Immature natural killer cell (primary cell): ENCODE data around the gene EIF5. TPM values are rescaled to one million over a fixed set of nuclear protein-coding genes. Genes with fewer than 3 reads are reported as not detected.
"Not testable (repeated sequence)": the region's sequence is repeated elsewhere in the genome, so short reads cannot be mapped to it uniquely, and the experiment has no call there.

Experiments
- DNase-seq, 3 donors: peaks; one replicate each; pipeline ENCODE4 v3.0.0; 2022; ENCODE audit warnings: mixed read lengths in 1 of 3
- H3K27ac Mint-ChIP-seq, 6 donors: one replicate each; pipeline ENCODE4 v1.8.0; 2020; ENCODE audit warnings: mixed read lengths in 6 of 6, mild to moderate bottlenecking in 5 of 6, inconsistent platforms in 4 of 6, moderate library complexity in 3 of 6
- H3K27me3 Mint-ChIP-seq, 3 donors: one replicate each; pipeline ENCODE4 v1.8.0; 2020 to 2021; ENCODE audit warnings: low read depth in 3 of 3, mild to moderate bottlenecking in 3 of 3, mixed read lengths in 3 of 3, moderate library complexity in 3 of 3, inconsistent platforms in 1 of 3
- H3K36me3 Mint-ChIP-seq, 3 donors: one replicate each; pipeline ENCODE4 v1.8.0; 2020; ENCODE audit warnings: mixed read lengths in 3 of 3, inconsistent platforms in 2 of 3, mild to moderate bottlenecking in 2 of 3
- H3K4me1 Mint-ChIP-seq, 2 donors: one replicate each; pipeline ENCODE4 v1.8.0; 2020; ENCODE audit warnings: inconsistent platforms in 2 of 2, mild to moderate bottlenecking in 2 of 2, mixed read lengths in 2 of 2, moderate library complexity in 1 of 2
- H3K4me3 Mint-ChIP-seq, 5 donors: one replicate each; pipeline ENCODE4 v1.8.0; 2020; ENCODE audit warnings: mild to moderate bottlenecking in 5 of 5, mixed read lengths in 5 of 5, inconsistent platforms in 3 of 5, moderate library complexity in 3 of 5
- H3K9me3 Mint-ChIP-seq, 6 donors: one replicate each; pipeline ENCODE4 v1.8.0; 2020; ENCODE audit warnings: mild to moderate bottlenecking in 6 of 6, mixed read lengths in 6 of 6, inconsistent platforms in 4 of 6, moderate library complexity in 3 of 6
- polyA plus RNA-seq, 3 donors: library from polyadenylated mRNA; unstranded; fragments of 300-500 nt; fragmentation: Illumina TruSeq; gene quantifications; one replicate each; pipeline ENCODE4 v1.2.3, GENCODE V29; 2021

EIF5 gene
- polyA plus RNA-seq, 3 donors from 2014 or later: 348 to 443 (median 414) TPM

DNA sequence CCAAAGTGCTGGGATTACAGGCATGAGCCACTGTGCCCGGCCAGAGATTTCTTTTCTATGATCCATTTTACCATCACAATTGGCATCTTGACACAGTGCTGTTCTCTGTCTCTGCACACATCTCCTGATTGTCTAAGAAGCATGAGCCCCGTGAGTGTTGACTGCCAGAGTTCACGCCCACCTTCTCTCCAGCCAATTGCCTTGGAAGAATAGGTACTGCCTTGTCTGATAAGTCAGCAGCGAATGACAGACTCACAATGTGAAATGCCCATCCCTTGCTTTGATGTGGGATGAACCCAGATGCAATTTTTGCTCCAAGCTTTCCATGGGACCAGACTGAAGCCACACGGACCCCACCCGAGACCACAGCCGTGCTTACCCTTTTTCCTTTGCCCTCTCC is 19.3 kb downstream of the EIF5 start:
- no peak overlapping the region for H3K4me3 Mint-ChIP-seq
- no peaks in the 10 kb centered on the region for H3K9me3 Mint-ChIP-seq
- H3K36me3 Mint-ChIP-seq: peaks cover 0 to 5% (median 0%) of the 10 kb centered on the region in 3 donors
- H3K27ac Mint-ChIP-seq: no peak overlapping the region
- H3K27me3 Mint-ChIP-seq: peaks cover 0 to 7% (median 3%) of the 10 kb centered on the region in 3 donors
- peaks cover 0 to 7% of the 10 kb centered on the region in 2 donors for H3K4me1 Mint-ChIP-seq
- DNase-seq: no peak

DNA sequence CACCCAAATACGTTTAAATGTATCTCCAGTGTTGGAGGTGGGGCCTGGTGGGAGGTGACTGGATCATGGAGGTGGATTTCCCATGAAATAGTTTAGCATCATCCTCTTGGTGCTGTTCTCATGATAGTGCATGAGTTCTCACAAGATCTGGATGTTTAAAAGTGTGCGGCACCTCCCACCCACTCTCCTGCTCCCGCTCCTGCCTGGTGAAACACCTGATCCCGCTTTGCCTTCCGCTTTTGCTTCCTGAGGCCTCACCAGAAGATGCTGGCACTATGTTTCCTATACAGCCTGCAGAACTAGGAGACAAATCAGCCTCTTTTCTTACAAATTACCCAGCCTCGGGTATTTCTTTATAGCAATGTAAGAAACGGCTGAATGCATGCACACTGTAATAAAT is 20.1 kb downstream of the EIF5 start:
- Mint-ChIP-seq H3K36me3 (peaks cover 0 to 5% (median 0%) of the 10 kb centered on the region in 3 donors), H3K4me3 (no peak overlapping the region)

DNA sequence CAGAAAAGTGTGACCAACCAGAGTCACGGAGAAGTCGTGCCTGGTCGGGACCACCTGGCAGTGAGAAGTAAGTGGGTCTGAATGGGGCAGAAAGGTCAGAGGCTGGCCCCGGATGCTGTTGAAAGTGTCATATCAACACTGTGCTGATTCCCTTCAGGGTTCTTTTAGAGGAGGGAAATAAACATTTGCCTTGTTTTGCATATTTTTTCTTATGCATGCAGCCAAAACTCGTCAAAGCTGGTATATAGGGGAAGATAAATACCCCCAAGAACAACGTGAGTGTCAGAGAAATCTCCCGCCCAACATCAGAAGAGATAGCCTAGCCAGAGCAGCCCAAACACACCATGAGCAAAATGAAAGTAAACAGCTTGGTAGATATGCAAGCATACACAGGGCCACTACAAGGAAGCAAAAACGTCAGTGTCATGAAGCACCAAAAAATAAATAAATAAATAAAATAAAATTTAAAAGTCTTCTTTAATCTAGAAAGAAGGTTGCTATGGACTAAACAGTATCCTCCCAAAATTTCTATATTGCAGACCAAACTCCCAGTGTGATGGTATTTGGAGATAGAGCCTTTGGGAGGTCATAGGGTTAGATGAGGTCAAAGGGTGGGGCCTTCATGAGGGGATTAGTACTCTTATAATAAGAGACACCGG is 22.1 kb downstream of the EIF5 start:
- Mint-ChIP-seq H3K27me3 (peaks cover 0 to 9% (median under 1%) of the 10 kb centered on the region in 3 donors), H3K36me3 (peaks cover 0 to 5% (median 0%) of the 10 kb centered on the region in 3 donors), H3K4me1 (peaks cover 0 to 7% of the 10 kb centered on the region in 2 donors), H3K9me3 (peaks cover 0 to 2% (median 0%) of the 10 kb centered on the region in 6 donors), H3K4me3 (peak overlapping the region in 1 of 5 donors; percentile 44), H3K27ac (no peak overlapping the region)
- no peak for DNase-seq

More for the DNA sequence above, 20.1 kb downstream of the EIF5 start:
- peaks cover 0 to 7% of the 10 kb centered on the region in 2 donors for H3K4me1 Mint-ChIP-seq
- H3K9me3 Mint-ChIP-seq: no peaks in the 10 kb centered on the region
- H3K27me3 Mint-ChIP-seq: peaks cover 0 to 7% (median 0%) of the 10 kb centered on the region in 3 donors
- no peak overlapping the region for H3K27ac Mint-ChIP-seq
- DNase-seq: no peak

DNA sequence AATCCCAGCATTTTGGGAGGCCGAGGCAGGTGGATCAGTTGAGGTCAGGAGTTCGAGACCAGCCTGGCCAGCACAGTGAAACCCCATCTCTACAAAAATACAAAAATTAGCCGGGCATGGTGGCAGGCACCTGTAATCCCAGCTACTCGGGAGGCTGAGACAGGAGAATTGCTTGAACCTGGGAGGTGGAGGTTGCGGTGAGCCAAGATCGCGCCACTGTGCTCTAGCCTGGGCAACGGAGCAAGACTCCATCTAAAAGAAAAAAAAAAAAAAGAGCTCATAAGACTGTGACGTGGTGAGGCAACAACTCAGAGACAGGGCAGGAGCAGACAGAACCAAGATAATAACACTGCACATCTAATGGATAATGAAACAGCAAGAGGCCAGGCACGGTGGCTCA is 23.5 kb downstream of the EIF5 start:
- not testable (repeated sequence) for H3K9me3 Mint-ChIP-seq, DNase-seq, H3K27ac Mint-ChIP-seq, H3K4me1 Mint-ChIP-seq, H3K4me3 Mint-ChIP-seq, H3K36me3 Mint-ChIP-seq
- H3K27me3 Mint-ChIP-seq: peaks cover 2 to 12% (median 7%) of the 10 kb centered on the region in 3 donors

DNA sequence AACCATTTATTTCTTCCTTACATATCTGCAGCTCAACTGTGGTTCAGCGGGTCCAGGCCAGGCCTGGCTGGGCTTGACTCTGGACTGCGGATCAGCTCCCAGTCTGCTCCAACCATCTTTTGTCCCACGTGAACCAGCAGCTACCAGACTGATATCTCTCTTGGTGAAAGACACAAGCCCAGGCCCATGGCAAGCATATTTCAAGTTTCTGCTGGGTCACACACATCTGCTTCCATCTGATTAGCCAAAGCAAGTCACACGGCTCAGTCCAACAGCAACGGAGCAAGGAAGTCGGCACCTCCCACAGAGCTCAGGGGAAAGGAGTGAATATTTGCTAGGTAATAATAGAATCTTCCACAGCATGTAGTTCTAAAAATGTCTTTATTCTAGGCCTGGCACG is 26.5 kb downstream of the EIF5 start:
- Mint-ChIP-seq H3K27me3 (peaks cover 3 to 16% (median 10%) of the 10 kb centered on the region in 3 donors), H3K36me3 (peaks cover 11 to 16% (median 12%) of the 10 kb centered on the region in 3 donors), H3K27ac (no peak overlapping the region), H3K4me3 (no peak overlapping the region), H3K4me1 (peaks cover 0 to 7% of the 10 kb centered on the region in 2 donors), H3K9me3 (peaks cover 7 to 25% (median 15%) of the 10 kb centered on the region in 6 donors)
- DNase-seq: no peak

DNA sequence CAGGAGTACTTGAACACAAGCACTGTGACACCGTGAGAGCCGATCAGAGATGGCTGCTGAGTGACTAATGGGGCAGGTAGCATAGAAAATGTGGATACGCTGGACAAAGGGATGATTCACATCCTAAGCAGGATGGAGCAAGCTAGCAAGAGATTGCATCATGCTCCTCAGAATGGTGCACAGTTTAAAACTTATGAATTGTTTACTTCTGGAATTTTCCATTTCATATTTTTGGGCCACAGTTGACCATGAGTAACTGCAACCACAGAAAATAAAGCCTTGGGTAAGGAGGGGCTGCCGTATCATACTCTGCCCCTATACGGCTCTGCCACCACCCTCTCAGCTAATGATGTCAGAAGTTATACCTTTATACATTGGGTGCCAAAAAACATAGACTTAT is 27.8 kb downstream of the EIF5 start:
- Mint-ChIP-seq H3K9me3 (peaks cover 7 to 25% (median 15%) of the 10 kb centered on the region in 6 donors), H3K27me3 (peaks cover 3 to 16% (median 10%) of the 10 kb centered on the region in 3 donors), H3K36me3 (peaks cover 11 to 16% (median 12%) of the 10 kb centered on the region in 3 donors), H3K4me1 (peaks cover 0 to 2% of the 10 kb centered on the region in 2 donors), H3K27ac (no peak overlapping the region), H3K4me3 (no peak overlapping the region)
- no peak for DNase-seq

DNA sequence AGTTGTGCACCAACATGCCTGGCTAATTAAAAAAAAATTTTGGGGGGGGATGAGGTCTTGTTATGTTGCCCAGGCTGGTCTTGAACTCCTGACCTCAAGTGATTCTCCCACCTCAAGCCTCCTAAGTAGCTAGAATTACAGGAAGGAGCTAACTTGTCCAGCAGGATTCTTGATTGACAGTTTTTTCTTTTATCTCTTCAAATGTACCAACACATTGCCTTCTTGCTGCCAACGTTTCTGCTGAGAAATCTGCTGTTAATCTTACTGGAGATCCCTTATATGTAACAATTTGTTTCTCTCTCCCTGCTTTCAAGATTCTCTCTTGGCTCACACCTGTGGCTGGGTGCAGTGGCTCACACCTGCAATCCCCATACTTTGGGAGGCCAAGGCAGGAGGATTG is 28.7 kb downstream of the EIF5 start:
- Mint-ChIP-seq H3K9me3 (peaks cover 7 to 25% (median 15%) of the 10 kb centered on the region in 6 donors), H3K27me3 (peaks cover 3 to 14% (median 10%) of the 10 kb centered on the region in 3 donors), H3K4me3 (no peak overlapping the region), H3K27ac (no peak overlapping the region), H3K4me1 (no peaks in the 10 kb centered on the region), H3K36me3 (peaks cover 11 to 12% (median 11%) of the 10 kb centered on the region in 3 donors)
- no peak for DNase-seq

DNA sequence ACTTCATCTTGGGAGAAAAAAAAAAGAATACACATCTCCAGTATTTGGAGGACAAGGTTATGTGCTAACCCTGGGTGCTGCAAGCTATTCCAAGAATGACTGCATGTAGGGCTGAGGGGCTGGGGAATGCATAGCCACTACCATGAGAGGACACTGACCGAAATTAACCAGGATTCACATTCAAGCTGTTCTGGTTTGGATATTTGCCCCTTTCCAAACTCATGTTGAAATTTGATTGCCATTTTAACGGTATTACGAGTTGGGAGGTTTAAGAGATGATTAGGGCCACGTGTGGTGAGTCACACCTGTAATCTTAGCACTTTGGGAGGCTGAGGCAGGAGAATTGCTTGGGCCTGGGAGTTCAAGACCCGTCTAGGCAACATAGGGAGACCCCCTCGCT is 32.7 kb downstream of the EIF5 start:
- Mint-ChIP-seq H3K4me1 (no peaks in the 10 kb centered on the region), H3K27me3 (peaks cover 1 to 10% (median 7%) of the 10 kb centered on the region in 3 donors), H3K27ac (no peak overlapping the region), H3K4me3 (no peak overlapping the region), H3K9me3 (peaks cover 7 to 25% (median 15%) of the 10 kb centered on the region in 6 donors), H3K36me3 (peaks cover 11 to 12% (median 11%) of the 10 kb centered on the region in 3 donors)
- DNase-seq: no peak

DNA sequence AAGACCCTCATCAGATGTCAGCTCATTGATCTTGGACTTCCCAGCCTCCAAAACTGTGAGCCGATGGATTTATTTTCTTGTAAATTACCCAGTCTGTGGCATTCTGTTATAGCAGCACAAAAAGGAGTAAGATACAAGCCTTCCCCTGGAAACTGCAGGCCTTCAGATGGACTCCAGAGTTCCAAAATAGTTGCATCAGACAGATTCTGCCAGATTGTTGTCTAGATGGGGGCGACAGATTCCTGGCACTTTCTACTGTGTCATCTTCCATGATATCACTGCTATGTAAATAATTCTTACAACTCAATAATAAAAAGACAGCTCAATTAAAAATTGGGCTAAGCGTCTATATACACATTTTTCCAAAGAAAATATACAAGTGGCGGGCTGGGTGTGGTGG is 34.0 kb downstream of the EIF5 start:
- peaks cover 3 to 9% (median 5%) of the 10 kb centered on the region in 3 donors for H3K27me3 Mint-ChIP-seq
- H3K9me3 Mint-ChIP-seq: peaks cover 3 to 17% (median 8%) of the 10 kb centered on the region in 6 donors
- H3K4me1 Mint-ChIP-seq: no peaks in the 10 kb centered on the region
- H3K4me3 Mint-ChIP-seq: no peak overlapping the region
- H3K27ac Mint-ChIP-seq: no peak overlapping the region
- no peak for DNase-seq
- H3K36me3 Mint-ChIP-seq: peaks cover 8 to 11% (median 11%) of the 10 kb centered on the region in 3 donors

DNA sequence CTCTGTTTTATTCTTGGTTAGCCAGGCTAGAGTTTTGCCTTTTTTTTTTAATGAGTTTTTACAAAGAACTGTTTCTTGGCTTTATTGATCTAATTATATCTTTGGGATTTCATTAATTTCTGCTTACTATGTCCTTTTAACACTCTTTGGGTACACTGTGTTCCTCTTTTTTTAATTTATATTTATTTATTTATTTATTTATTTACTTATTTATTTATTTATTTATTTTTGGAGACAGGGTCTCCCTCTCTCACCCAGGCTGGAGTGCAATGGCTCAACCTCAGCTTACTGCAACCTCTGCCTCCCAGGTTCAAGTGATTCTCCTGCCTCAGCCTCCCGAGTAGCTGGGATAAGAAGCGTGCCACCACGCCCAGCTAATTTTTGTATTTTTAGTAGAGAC is 36.0 kb downstream of the EIF5 start:
- Mint-ChIP-seq H3K36me3 (no peaks in the 10 kb centered on the region), H3K27ac (no peak overlapping the region), H3K4me1 (no peaks in the 10 kb centered on the region), H3K9me3 (peaks cover 0 to 1% (median 0%) of the 10 kb centered on the region in 6 donors), H3K27me3 (peaks cover 4 to 6% (median 5%) of the 10 kb centered on the region in 3 donors), H3K4me3 (no peak overlapping the region)
- no peak for DNase-seq

DNA sequence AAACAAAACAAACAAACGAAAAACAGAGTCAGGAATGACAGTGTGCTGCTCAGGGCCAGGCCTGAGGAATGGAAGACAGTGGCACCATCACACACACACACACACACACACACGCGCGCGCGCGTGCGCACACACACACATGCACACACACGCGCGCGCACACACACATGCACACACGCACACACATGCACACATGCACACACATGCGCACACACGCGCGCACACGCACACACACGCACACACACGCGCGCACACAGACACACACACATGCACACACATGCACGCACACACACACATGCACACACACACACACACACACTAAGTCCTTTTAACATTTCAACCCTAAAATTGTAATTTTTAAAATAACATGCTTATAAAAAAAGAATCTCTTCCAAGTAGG is 38.0 kb downstream of the EIF5 start:
- H3K27ac Mint-ChIP-seq: peak overlapping the region in 1 of 6 donors; percentile 8
- H3K27me3 Mint-ChIP-seq: peaks cover 4 to 6% (median 5%) of the 10 kb centered on the region in 3 donors
- no peak overlapping the region for H3K4me3 Mint-ChIP-seq
- no peaks in the 10 kb centered on the region for H3K4me1 Mint-ChIP-seq
- no peaks in the 10 kb centered on the region for H3K36me3 Mint-ChIP-seq
- no peaks in the 10 kb centered on the region for H3K9me3 Mint-ChIP-seq
- DNase-seq: no peak

DNA sequence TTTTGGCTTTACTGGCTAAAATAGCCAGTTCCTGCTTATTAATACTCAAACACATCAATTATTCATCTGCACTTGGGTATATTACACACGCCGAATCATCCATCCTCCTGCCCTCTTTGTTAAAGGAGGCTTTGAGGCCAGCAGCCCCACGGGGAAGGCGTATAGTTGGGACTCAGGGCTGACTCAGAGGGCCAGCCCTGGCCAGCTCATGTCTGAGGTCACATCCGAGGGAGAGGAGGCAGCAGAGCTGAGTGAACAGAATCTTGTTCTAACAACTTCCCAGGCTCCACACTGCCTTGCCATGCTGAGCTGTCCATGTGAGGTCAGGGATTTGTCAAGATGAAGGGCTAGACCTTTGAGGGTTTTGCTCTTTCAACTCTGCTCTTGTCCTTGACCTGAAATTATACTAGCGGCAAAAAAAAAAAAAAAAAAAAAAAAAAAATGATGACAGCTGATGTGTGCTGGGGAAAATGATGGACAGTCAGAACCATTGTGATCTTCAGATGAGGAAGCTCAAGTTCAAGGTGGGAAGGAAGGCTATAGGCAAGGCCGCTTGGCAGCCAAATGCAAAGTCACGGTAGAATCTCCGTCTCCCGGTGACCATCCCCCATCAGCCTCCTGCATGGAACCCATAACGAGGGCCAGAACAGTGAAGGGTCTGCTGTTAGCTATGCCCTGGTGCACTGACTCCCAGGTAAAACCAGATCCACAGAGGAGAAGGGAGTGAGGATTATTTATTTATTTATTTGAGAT is 38.7 kb downstream of the EIF5 start:
- no peak overlapping the region for H3K4me3 Mint-ChIP-seq
- no peaks in the 10 kb centered on the region for H3K9me3 Mint-ChIP-seq
- DNase-seq: no peak
- peak overlapping the region in 1 of 6 donors; percentile 8 for H3K27ac Mint-ChIP-seq
- no peaks in the 10 kb centered on the region for H3K36me3 Mint-ChIP-seq
- peaks cover 4 to 6% (median 5%) of the 10 kb centered on the region in 3 donors for H3K27me3 Mint-ChIP-seq
- H3K4me1 Mint-ChIP-seq: no peaks in the 10 kb centered on the region

DNA sequence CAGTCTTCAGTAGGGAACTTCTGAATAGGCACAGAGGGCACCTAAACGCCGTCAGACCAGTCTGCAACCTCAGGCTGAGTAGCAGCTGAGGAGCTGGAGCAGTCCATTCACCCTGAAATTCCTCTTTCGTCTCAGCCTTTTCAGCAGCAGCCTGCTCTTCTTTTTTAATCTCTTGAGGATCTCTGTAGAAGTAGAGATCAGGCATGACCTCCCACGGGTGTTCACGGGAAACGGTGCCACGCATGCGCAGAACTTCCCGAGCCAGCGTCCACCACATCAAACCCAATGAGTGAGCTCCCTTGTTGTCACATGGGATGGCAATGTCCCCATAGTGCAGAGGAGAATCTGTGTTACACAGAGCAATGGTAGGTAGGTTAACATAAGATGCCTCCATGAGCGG is 40.1 kb downstream of the EIF5 start:
- Mint-ChIP-seq H3K27ac (no peak overlapping the region), H3K36me3 (no peaks in the 10 kb centered on the region), H3K9me3 (no peaks in the 10 kb centered on the region), H3K4me3 (no peak overlapping the region), H3K27me3 (peaks cover 6 to 7% (median 6%) of the 10 kb centered on the region in 3 donors), H3K4me1 (no peaks in the 10 kb centered on the region)
- no peak for DNase-seq

DNA sequence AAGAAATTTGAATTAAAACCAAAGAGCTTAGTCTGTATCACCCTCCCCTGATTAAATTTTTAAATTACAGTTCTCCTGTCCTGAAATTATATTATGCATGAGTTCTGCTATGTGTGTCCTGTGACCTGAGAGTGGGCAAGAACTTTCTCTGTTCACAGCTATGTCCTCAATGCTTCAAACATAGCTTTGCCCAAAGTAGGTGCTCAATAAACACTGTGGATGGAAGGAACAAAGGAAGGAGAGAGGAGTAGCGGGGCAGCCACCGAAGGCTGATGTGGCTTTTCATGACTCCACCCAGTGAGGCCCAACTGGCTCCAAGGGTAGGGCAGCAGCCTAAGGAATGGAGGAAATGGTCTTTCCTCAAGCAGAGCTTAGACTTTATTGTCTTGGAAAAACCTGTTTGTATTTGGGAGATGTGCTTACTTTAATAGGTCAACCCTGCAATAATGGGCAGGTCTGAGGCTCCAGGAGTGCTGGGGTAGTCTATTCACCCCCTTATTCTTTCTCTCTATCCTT is 43.5 kb downstream of the EIF5 start:
- Mint-ChIP-seq H3K4me1 (peaks cover 5 to 10% of the 10 kb centered on the region in 2 donors), H3K27ac (no peak overlapping the region), H3K36me3 (no peaks in the 10 kb centered on the region), H3K4me3 (no peak overlapping the region), H3K27me3 (peaks cover 2 to 6% (median 5%) of the 10 kb centered on the region in 3 donors), H3K9me3 (no peaks in the 10 kb centered on the region)
- DNase-seq: no peak
